Stimulated activated CD8-positive, alpha-beta memory T cell treated with anti-CD3 and anti-CD28 coated beads, Interleukin-15, amount 100 ng/mL, for 48 hours (primary cell): Measurements from ENCODE around the gene COL6A1.
"Not testable (repeated sequence)": the region's sequence is repeated elsewhere in the genome, so short reads cannot be mapped to it uniquely, and the experiment has no call there.

Experiments
- DNase-seq, 2 donors: peaks; one replicate each; pipeline ENCODE4 v3.0.0-alpha.2; 2020; ENCODE audit warnings: low read depth in 2 of 2

The COL6A1 gene

GRCh38 chr21:46005894-46006546 lies 24.4 kb downstream of the COL6A1 start:
- not testable (repeated sequence) for DNase-seq

- DNase-seq, result no peak
These were observed 25.2 kb downstream of the COL6A1 start for GRCh38 chr21:46006547-46007491.

GRCh38 chr21:46007492-46007868 lies 25.9 kb downstream of the COL6A1 start:
- no peak for DNase-seq

DNA sequence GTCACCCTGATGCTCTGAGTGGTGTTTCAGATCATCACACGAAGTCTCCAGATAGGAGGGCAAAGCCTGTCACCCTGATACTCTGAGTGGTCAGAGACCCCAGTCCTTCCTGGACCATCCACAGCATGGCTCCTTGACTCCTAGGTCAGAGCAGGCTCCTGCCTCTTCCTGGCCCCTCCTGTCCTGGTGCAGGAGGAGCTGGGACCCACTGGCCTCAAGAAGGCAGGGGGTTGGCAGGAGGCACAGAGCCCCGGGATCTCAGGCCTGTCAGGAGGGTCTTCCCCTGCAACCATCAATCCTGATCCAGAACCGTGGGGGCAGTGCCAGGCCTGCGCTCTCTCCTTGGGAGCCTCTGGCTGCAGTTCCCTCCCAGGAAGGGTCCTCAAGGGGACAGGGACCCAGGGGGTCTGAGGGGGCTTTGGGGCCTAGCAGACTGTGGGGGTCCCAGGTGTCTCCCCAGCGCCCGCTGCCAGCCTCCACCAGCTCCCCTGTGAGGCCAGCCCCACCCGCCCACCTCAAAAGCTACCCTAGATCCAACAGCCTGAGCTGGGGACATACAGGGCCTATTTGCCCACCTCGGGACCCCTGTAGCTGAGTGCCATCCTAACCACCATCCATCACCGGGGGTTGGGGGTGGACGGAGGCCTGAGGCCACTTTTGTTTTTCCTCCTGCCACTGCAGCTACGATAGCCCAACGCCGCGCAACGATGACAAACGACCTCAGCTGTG lies 27.5 kb downstream of the COL6A1 start:
- DNase-seq, result no peak

GRCh38 chr21:46009951-46010705 lies 28.6 kb downstream of the COL6A1 start:
- no peak for DNase-seq

GRCh38 chr21:46011267-46011967 lies 29.8 kb downstream of the COL6A1 start:
- DNase-seq, result no peak

DNA sequence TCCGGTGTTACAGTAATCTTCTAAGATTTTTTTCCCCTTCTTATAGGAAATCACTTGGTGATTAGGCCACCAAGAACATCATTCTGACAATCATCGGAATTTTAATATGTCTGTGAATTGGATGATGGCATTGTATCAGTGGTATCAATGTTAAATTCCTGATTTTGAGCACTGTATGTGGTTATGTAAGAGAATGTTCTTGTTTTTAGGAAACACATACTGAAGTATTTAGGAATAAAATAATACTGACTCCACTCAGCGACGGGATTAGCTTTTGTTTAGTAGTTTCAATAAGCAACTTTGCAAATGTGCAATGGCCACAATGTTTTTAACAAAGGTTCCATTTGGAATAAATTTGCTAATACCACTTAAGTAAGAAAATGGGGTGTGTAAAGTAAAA lies 30.6 kb downstream of the COL6A1 start:
- no peak for DNase-seq

- DNase-seq, result no peak
These were observed 33.3 kb downstream of the COL6A1 start for GRCh38 chr21:46014828-46015227.

GRCh38 chr21:46017148-46017547 lies 35.6 kb downstream of the COL6A1 start:
- DNase-seq, result no peak

DNA sequence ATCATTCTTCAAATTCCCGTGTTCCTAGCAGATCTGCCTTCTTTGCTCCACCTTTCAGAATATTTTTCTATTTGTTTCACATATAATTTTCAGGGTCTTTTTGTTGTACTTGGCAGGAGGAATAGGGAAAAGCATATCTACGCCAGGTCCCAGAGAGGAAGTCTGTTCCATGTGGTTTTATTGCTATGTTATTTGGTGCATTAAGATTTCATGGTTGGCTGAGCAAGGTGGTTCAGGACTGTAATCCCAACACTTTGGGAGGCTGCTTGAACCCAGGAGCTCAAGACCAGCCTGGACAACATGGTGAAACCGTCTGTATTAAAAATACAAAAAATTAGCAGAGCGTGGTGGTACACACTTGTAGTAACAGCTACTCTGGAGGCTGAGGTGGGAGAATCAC lies 36.1 kb downstream of the COL6A1 start:
- DNase-seq, result no peak

- no peak for DNase-seq
These were observed 37.0 kb downstream of the COL6A1 start for GRCh38 chr21:46018615-46019014.

DNA sequence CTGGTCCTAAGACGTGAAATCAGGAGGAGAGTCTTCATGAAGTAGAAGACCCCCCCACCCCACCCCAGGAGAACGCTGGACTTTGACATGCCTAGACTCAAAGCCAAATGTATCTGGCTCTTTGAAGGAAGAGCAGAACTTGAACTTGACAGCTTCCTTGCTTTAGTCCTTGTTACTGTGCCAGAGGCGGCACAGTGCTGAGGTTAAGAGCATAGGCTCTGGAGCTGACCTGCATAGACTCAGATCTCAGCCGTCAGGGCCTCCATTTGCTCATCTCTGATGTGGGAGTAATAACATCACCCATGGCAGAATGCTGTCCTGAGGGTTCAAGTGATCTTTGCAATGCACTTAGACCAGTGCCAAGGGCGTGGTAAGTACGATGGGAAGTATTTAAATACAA lies 39.0 kb downstream of the COL6A1 start:
- DNase-seq, result no peak

GRCh38 chr21:46021398-46021797 lies 39.8 kb downstream of the COL6A1 start:
- DNase-seq, result no peak

DNA sequence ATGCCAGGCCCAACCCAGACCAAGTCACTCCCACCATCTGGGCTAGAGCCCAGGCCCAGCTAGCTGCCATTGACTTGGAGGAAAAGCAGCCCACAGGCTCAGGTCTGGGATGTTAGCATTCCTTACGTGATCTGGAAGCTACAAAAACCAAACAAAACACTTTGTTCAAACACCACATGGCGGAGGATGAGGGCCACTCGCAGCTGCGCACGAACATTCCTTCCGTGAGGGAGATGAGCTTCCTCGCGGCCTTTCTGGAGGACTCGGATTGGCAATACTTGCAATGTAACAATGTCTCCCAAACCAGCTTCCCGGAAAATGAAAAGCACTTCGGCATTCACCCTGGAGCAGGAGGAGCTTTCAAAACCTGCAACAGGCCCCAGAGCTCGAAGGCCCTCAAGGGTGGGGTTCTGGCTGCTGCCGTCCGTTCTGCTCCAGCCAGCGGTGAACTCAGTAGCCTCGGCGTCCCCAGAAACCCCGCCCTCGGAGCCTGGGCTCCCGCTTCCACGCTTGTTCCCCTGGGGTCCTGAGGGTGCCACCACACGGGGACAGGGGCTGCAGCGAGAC lies 40.5 kb downstream of the COL6A1 start:
- DNase-seq, result no peak

DNA sequence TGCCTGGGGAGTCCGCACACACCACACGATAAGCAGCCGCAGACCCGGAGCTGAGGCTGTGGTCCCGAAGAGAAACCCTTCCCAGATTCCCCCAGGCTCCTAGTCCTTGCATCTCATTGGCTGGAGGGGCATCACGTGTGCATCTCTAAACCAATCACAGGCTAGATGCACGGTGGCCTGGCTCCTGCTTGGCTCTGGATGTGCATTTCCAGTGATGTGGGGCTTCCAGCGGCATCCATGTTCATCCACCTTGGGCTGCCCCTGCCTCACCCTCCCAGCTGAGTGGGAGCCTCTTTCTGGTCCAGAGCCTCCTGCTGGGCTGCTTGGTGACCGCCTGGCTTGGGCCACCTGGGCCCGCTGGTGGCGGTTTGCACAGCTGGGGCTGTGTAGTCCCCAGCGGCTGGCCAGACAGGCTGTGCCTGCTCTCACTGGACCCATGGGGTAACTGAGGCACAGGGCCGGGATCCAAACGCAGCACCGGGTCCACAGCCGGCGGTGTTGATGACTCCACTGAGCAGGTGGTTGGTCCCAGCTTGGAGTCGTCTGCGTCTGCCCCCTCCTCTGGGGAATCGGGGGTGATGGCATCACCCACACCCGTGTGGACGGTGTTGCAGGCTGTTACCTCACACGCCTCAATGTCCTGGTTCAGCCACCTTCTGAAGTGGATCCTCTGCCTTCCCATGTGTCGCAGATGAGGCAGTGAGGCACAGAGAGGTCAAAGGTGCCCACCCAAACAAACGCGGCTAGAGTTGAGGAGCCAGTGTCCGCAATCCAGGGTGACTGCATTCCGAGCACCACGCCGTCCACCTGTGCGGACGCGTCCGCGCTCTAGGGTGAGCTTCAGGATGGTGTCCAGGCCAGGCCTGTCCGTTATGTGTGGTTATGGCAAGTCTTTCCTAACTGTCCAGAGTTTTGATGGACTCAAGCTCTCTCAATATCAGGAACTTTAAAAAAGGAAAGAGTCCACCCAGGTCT lies 41.3 kb downstream of the COL6A1 start:
- DNase-seq, result no peak

DNA sequence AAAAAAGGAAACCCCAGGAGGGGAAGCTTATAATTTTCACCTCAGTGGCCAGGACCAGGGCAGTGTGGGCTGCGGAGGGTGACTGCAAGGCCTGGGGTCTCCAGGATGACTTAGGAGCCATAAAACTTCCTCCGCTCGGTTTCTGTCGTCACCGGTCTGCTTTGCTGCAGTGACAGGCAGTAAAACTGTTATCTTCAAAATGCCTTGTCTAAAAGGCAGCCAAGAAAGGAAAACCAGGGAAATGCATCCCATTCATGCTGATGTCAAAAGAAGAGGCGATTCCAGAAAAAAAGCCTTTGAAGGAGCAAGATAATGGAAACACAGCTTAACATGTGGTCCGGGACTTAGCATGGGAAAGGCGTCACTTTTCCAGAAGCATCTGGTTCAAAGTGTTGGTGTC lies 42.0 kb downstream of the COL6A1 start:
- no peak for DNase-seq

DNA sequence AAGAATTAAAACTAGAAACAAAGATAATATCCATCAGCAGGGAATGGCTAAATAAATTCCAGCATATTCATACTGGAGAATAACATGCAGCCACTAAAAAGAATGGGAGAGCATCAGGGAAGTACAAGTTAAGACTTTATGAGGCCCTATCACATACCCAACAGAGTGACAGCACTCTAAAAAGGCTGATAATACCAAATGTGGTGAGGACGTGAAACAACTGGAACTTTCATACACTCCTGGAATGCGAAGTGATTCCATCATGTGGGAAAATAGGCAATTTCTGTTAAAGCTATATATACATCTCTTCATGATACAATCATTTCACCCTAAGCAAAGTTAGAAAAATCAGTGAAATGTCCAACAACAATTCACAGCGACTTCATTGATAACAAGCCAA lies 42.6 kb downstream of the COL6A1 start:
- no peak for DNase-seq

DNA sequence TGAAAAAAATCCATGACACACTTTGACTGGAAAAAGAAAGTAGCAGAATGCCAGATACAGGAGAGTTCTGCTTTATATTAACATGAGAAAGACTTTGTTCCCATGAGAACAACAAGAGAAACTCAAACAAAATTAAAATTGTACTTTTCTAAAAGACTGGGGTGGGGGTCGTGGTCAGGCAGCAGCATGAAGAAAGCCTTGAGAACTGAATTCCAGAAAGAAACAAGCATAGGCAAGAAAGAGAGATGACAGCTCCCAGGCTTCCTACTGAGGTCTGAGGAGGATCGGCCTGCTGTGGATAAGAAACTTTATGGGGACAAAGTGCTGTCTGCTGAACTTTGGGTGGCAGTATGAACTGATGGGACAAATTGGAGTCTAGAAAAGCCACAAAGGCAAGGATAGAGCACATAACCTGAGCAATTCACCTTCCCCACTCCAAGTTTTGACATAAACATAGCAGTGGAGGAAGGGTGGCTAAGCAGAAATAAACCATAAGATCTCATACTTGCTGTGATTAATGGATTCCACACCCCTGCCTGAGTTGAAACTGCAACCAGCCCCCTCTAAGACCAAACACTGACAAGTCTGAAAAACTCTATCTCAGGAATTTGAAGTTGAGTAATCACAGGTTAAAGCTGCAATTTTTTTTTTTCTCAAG lies 43.7 kb downstream of the COL6A1 start:
- DNase-seq, result no peak

DNA sequence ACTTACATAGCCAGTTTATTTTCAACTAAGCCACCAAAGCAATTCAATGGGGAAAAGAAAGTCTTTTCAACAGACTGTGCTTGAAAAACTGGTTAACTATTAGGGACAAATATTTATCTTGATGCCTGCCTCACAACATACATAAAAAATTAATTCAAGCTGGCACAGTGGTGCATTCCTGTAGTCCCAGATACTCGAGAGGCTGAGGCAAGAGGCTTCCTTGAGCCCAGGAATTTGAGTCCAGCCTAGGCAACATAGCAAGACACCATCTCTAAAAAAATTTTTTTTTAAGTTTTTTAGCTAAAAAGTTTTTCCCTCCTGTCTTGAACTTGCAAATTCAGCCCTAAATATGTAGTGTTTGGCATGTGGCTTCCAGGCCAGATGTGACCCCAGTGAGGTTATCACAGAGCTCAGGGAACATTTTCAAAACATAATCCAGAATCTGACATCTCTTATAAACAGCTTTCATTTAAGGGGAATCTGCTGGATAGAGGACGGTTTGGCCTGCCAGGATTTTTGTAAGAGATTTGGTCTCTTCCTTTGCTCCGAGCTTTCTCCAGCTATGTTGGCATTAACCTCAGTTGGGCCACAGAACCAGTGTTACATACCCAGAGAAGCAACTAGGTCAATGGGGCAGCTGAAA lies 46.4 kb downstream of the COL6A1 start:
- no peak for DNase-seq
